Kidney tubule cell (primary cell): Measurements from ENCODE around the gene CRELD1.

Source experiments
- DNase-seq: peaks from one replicate; pipeline ENCODE4 v3.0.0-alpha.2; 2018; ENCODE audit warnings: low spot score

The CRELD1 gene

DNA sequence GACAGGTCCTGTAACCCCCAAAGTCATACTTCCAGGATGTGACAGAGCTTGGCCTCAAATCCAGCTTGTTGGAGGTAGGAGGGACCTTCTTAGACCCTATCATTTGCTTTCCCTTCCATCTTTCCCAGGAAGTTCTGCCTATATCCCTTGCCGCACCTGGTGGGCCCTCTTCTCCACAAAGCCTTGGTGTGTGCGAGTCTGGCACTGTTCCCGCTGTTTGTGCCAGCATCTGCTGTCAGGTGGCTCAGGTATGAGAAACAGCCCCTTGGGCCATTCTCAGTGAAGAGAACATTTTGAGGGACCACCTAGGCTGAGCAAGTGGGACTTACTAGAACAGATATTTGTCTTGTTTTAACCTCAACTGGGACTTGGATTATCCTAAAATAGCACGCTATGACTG is 29.7 kb upstream of the CRELD1 start:
- DNase-seq: no peak

DNA sequence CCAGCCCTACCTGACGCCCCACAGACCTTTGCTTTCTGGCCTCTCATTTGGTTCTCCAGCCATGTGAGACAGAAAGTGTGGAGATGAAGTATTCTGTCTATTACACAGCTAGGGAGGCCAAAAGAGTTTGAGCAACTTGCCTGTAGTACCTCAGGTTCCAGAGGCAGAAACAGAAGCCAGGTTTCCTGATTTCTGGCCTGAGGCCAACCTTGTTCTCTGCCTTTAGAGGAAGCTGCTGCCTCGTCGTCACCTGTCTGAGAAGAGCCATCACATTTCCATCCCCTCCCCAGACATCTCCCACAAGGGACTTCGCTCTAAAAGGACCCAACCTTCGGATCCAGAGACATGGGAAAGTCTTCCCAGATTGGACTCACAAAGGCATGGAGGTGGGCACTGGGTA is 27.2 kb upstream of the CRELD1 start:
- no peak for DNase-seq

DNA sequence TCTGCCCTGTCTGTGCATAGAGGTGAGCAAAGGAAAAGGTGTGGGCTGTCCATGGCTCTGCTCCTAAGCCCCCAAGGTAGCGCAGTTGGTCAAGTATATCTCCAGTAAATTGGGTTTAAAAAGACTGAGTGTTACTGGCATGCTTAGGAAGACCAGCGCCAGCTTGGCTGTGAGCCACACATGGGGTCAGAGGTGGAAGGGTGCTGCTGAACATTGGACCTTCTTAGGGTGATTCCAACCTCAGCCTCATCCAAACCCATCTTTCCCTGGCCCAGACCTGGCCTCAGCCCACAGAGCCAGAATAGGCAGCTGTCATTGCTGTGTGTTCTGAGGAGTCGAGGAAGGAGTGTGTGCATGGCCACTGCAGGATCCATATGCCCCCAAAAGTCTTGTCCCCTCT is 25.3 kb upstream of the CRELD1 start:
- no peak for DNase-seq

GRCh38 chr3:9909221-9910013 is 24.2 kb upstream of the CRELD1 start:
- peak; percentile 40 for DNase-seq

DNA sequence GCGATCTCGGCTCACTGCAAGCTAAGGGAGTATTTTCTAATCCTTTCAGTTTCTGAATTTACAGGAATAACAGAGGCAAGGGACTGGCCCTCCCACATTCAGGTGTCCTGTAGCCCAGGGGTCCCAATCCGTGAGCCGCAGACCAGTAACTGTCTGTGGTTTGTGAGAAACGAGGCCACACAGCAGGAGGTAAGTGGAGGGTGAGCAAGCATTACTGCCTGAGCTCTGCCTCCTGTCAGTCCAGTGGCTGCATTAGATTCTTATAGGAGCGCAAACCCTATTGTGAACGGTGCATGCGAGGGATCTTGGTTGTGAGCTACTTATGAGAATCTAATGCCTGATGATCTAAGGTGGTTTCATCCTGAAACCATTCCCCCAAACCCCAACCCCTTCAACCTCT is 21.8 kb upstream of the CRELD1 start:
- no peak for DNase-seq

DNA sequence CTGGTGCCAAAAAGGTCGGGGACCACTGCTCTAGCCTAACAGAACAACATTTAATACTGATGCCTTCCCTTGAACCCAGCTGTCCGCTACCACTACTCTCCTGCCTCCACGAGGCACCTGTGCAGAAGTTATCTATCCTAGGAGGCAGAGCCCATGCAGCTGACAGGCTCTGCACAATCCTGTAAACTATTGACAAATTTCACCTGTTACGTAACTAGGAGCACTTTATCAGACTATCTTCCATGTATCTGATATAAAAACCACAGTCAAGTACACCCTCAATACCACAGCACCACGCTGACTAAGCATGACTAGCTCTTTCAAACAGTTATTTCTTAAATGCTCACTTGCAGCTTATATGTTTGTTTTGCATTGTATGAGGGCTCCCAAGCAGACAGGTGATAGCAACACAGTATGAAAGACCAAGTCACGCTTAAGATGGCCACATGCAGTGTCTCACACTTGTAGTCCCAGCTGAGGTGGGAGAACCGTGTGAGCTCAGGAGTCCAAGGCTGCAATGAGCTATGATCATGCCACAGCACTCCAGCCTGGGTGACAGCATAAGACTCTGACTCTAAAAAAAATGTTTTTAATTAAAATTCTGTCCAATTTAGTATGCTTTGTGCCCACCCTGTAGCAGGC is 21.2 kb upstream of the CRELD1 start:
- DNase-seq: peak; percentile 54

GRCh38 chr3:9913601-9914000 is 20.0 kb upstream of the CRELD1 start:
- DNase-seq: no peak

GRCh38 chr3:9914011-9914410 is 19.6 kb upstream of the CRELD1 start:
- no peak for DNase-seq

DNA sequence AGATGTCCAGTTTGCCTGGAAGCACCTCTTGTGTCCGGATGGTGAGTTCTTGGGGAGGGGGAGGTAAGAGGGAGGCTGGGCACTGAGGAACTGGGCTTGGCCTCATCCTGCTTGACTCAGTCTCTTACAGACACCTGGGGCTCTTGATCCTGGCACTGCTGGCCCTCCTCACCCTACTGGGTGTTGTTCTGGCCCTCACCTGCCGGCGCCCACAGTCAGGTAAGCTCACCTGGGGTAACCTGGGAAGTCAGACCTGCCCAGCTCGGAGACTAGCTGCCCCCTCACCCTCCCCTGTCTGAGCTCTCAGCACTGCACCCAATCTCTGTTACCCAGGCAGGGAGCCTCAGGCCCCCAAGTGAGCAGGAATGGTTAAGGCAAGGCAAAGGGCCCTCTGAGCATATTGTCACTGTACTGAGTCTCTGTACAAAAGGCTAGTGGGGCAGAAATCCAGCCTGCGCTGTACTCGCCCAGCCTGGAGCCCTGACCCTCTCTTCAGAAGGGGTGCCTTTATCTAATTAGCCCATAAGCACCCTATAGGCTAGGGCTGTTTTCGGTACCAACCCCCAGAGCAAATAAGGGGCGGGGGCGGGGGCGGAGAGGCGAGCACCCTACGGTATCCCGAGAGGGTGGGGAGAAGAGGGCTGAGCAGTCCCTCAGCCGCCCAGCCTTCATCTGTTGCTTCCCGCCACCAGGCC is 18.9 kb upstream of the CRELD1 start:
- no peak for DNase-seq

GRCh38 chr3:9915254-9916141 is 18.1 kb upstream of the CRELD1 start:
- peak; percentile 72 for DNase-seq

DNA sequence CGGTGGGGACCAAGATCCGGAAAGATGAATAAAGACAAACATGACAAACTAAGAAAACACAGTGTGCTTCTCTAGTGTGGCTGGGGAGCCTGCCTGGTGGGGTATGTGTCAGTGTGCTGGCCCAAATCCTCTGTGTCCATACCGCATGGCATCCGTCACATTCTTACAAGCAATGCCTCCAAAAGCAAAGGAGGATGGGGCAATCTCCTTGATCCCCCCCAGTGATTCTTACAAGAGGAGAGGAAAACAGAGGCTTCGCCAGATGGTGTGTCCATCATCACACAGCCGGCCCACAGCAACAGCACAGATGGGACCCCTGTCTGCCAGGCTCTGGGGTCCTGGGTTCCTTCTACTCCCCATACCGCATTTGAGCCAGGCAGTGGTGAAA is 17.3 kb upstream of the CRELD1 start:
- DNase-seq: no peak

- peak; percentile 97 for DNase-seq
These were observed 16.6 kb upstream of the CRELD1 start, which contains the start of gene IL17RC for GRCh38 chr3:9916734-9917680. Gene IL17RC, plus strand, starts transcription at chr3:9917098. Its CDS starts 218 bp downstream, at chr3:9917316.

DNA sequence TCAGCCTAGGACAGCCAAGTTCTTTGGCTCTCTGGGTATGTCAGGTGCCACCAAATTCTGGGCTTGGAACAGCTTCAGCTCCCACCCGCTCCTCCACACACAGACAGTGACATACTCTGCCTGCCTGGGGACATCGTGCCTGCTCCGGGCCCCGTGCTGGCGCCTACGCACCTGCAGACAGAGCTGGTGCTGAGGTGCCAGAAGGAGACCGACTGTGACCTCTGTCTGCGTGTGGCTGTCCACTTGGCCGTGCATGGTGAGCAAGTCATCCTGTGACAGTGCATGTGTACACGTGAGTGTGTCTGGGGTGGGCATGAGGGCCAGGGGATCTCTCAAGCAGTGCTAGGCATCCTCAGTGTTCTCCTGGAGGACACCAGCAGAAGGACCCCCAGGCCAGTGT is 15.8 kb upstream of the CRELD1 start:
- DNase-seq: no peak

GRCh38 chr3:9918261-9919038 is 15.2 kb upstream of the CRELD1 start:
- no peak for DNase-seq

GRCh38 chr3:9928158-9928557 is 5.5 kb upstream of the CRELD1 start:
- DNase-seq: no peak

DNA sequence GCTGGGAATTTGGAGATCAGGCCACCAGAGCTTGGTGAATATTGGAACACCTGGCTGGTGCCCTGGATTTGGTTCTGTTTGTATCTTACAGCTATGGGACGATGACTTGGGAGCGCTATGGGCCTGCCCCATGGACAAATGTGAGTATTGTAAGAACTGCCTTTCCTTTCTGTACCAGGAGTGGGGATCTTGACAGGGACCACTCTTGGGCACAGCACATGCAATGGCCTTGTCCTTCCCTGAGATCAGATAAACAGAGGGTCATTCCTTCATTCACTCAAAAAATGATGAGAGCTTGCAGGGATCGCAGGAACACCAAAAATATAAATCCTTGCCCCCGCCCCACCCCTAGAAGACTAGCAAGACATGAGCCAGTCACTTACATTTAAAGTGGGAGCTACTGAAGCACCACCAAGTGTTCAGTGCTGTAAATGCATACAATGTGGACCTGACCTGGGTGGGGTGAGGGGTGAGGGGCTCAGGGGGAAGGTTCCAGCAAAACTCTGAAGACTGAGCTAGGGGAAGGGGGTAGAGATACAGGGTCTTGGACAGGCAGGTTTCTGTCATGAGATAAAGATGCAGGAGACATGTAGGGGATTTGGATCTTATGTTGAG is 2.7 kb upstream of the CRELD1 start:
- DNase-seq: no peak

- no peak for DNase-seq
These were observed 1.1 kb upstream of the CRELD1 start for GRCh38 chr3:9932535-9932842.

- DNase-seq: peak; percentile 89
These were observed 632 bp upstream of the CRELD1 start for GRCh38 chr3:9932843-9933560.

DNA sequence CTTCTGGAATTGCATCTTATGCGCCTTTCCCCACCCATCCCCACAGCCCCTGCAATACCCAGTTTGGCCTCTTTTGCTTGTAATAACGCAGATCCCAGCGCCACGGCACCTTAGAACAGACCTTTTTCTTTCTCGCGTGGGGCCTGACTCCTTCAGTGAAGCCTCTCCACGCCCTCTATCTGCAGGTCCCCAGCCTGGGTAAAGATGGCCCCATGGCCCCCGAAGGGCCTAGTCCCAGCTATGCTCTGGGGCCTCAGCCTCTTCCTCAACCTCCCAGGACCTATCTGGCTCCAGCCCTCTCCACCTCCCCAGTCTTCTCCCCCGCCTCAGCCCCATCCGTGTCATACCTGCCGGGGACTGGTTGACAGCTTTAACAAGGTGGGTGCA is 594 bp downstream of the CRELD1 start:
- no peak for DNase-seq
